ENCODE data around the gene TUSC2. TPM values are rescaled to one million over a fixed set of nuclear protein-coding genes. Genes with fewer than 3 reads are reported as not detected.
A peak's percentile ranks its signal among the peaks of the same experiment; 100 is the strongest.

TUSC2 gene
- total and polyA plus RNA-seq, 2 of the 13 experiments (the other 11 are each of a cell fraction or from before 2014, with no cell fraction given) = 36.7 to 39.1 TPM

- TF ChIP-seq, protein P1, sequence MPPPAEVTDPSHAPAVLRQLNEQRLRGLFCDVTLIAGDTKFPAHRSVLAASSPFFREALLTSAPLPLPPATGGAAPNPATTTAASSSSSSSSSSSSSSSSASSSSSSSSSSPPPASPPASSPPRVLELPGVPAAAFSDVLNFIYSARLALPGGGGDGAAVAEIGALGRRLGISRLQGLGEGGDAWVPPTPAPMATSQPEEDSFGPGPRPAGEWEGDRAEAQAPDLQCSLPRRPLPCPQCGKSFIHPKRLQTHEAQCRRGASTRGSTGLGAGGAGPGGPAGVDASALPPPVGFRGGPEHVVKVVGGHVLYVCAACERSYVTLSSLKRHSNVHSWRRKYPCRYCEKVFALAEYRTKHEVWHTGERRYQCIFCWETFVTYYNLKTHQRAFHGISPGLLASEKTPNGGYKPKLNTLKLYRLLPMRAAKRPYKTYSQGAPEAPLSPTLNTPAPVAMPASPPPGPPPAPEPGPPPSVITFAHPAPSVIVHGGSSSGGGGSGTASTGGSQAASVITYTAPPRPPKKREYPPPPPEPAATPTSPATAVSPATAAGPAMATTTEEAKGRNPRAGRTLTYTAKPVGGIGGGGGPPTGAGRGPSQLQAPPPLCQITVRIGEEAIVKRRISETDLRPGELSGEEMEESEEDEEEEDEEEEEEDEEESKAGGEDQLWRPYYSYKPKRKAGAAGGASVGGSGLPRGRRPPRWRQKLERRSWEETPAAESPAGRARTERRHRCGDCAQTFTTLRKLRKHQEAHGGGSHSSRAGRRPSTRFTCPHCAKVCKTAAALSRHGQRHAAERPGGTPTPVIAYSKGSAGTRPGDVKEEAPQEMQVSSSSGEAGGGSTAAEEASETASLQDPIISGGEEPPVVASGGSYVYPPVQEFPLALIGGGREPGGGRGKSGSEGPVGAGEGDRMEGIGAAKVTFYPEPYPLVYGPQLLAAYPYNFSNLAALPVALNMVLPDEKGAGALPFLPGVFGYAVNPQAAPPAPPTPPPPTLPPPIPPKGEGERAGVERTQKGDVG (CRISPR knock-in tag; IDR thresholded peaks at IDR 0.05; ENCODE audit: borderline replicate concordance) = 0 out of 2 replicates have a peak, but pooled peaks have one; percentile 1
- TF ChIP-seq MZF1 (CRISPR knock-in tag; IDR thresholded peaks at IDR 0.05; ENCODE audit: borderline replicate concordance) = no peak
- TF ChIP-seq PLSCR1 (CRISPR knock-in tag; IDR thresholded peaks at IDR 0.05; ENCODE audit: borderline replicate concordance) = no peak
- TF ChIP-seq ZNF652 (CRISPR knock-in tag; IDR thresholded peaks at IDR 0.05; ENCODE audit: borderline replicate concordance, low read depth) = no peak
- TF ChIP-seq, protein P2, sequence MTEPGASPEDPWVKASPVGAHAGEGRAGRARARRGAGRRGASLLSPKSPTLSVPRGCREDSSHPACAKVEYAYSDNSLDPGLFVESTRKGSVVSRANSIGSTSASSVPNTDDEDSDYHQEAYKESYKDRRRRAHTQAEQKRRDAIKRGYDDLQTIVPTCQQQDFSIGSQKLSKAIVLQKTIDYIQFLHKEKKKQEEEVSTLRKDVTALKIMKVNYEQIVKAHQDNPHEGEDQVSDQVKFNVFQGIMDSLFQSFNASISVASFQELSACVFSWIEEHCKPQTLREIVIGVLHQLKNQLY (CRISPR knock-in tag; IDR thresholded peaks at IDR 0.05) = no peak
- TF ChIP-seq ZNF407 (CRISPR knock-in tag; IDR thresholded peaks at IDR 0.05; ENCODE audit: not compliant biosample characterization) = no peak
- TF ChIP-seq TSC22D2 (CRISPR knock-in tag; IDR thresholded peaks at IDR 0.05; ENCODE audit: borderline replicate concordance) = no peak
- no peak for TF ChIP-seq ZNF207 (IDR thresholded peaks at IDR 0.05; ENCODE audit: borderline replicate concordance)
- TF ChIP-seq, protein P3, sequence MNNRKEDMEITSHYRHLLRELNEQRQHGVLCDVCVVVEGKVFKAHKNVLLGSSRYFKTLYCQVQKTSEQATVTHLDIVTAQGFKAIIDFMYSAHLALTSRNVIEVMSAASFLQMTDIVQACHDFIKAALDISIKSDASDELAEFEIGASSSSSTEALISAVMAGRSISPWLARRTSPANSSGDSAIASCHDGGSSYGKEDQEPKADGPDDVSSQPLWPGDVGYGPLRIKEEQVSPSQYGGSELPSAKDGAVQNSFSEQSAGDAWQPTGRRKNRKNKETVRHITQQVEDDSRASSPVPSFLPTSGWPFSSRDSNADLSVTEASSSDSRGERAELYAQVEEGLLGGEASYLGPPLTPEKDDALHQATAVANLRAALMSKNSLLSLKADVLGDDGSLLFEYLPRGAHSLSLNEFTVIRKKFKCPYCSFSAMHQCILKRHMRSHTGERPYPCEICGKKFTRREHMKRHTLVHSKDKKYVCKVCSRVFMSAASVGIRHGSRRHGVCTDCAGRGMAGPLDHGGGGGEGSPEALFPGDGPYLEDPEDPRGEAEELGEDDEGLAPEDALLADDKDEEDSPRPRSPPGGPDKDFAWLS (CRISPR knock-in tag; IDR thresholded peaks at IDR 0.05; ENCODE audit: borderline replicate concordance) = no peak; the same call in 1 of the 2 replicates
- 0 out of 2 replicates have a peak, but pooled peaks have one; percentile 2 for TF ChIP-seq ZNF547 (CRISPR knock-in tag; IDR thresholded peaks at IDR 0.05)
- TF ChIP-seq SMAD3 (CRISPR knock-in tag; IDR thresholded peaks at IDR 0.05) = no peak
These were observed 25.7 kb downstream of the TUSC2 start (continued) for GRCh38 chr3:50302095-50303012.

Measured in HepG2 (cell line).